ENCODE results near the gene THOP1.

- TF ChIP-seq, protein P1, sequence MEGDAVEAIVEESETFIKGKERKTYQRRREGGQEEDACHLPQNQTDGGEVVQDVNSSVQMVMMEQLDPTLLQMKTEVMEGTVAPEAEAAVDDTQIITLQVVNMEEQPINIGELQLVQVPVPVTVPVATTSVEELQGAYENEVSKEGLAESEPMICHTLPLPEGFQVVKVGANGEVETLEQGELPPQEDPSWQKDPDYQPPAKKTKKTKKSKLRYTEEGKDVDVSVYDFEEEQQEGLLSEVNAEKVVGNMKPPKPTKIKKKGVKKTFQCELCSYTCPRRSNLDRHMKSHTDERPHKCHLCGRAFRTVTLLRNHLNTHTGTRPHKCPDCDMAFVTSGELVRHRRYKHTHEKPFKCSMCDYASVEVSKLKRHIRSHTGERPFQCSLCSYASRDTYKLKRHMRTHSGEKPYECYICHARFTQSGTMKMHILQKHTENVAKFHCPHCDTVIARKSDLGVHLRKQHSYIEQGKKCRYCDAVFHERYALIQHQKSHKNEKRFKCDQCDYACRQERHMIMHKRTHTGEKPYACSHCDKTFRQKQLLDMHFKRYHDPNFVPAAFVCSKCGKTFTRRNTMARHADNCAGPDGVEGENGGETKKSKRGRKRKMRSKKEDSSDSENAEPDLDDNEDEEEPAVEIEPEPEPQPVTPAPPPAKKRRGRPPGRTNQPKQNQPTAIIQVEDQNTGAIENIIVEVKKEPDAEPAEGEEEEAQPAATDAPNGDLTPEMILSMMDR (conservative IDR thresholded peaks at IDR 0.05), result no peak
- no peak for TF ChIP-seq EZH2 (IDR thresholded peaks at IDR 0.05; ENCODE audit: low read depth)
Measured at GRCh38 chr19:2856457-2857050, 71.3 kb downstream of the THOP1 start.

All from PC-9 (cell line).